Endothelial cell of umbilical vein (primary cell): ENCODE data around the gene MYCBP2. TPM values are rescaled to one million over a fixed set of nuclear protein-coding genes. Genes with fewer than 3 reads are reported as not detected.
A peak's percentile ranks its signal among the peaks of the same experiment; 100 is the strongest.

ENCODE experiments used
- BruUV-seq: library from RNA; stranded (reverse); fragments of 400-500 nt; replicated peaks from 2 replicates; lab custom pipeline; 2021; lab: Mats Ljungman, UMichigan
- CTCF ChIA-PET: fragments of 300-600, 350-600 bp; sonication (Branson Sonifier 250); formaldehyde crosslinking; loops from one replicate; lab custom pipeline; 2021; ENCODE audit warnings: antibody characterized with exemption, inconsistent platforms; lab: Charles Lee
- POLR2A ChIA-PET: fragments of 300-600, 350-600 bp; sonication (Branson Sonifier 250); formaldehyde crosslinking; loops from one replicate; lab custom pipeline; 2021; ENCODE audit warnings: antibody characterized with exemption, inconsistent platforms; lab: Charles Lee
- DNase-seq: peaks from one replicate; pipeline ENCODE4 v3.0.0-alpha.2; 2011; ENCODE audit warnings: low read depth, low spot score
- FAIRE-seq: peaks from 2 replicates; lab custom pipeline; 2011; peaks lifted over from hg19 to GRCh38; lab: Jason Lieb, UNC
- H2AFZ ChIP-seq: 2 replicates; pipeline ENCODE4 v1.6.0; 2012; ENCODE audit warnings: low read depth, low read length, control low read depth, inconsistent platforms
- H3K27ac ChIP-seq: 2 replicates; pipeline ENCODE4 v1.5.1; 2011; ENCODE audit warnings: low read depth, mild to moderate bottlenecking, control low read depth, low read length, moderate library complexity; ENCODE audit not compliant: insufficient read depth
- H3K27me3 ChIP-seq, 2 experiments: 2 replicates each; pipeline versions ENCODE4 v1.6.0 to v1.6.1; 2011; ENCODE audit warnings: low read length in 2 of 2, mixed read lengths in 1 of 2; ENCODE audit not compliant: control insufficient read depth in 2 of 2, insufficient read depth in 2 of 2
- H3K36me3 ChIP-seq, 2 experiments: 2 replicates in 1 of 2; 3 replicates in 1 of 2; pipeline ENCODE4 v1.5.1; 2011; ENCODE audit warnings: low read length in 2 of 2, mild to moderate bottlenecking in 1 of 2, moderate library complexity in 1 of 2; ENCODE audit not compliant: control insufficient read depth in 2 of 2, insufficient read depth in 2 of 2; ENCODE audit errors: extremely low read depth in 1 of 2
- H3K4me1 ChIP-seq: 3 replicates; pipeline ENCODE4 v1.5.1; 2011; ENCODE audit warnings: mild to moderate bottlenecking, low read length; ENCODE audit not compliant: control insufficient read depth, insufficient read depth; ENCODE audit errors: extremely low read depth
- H3K4me2 ChIP-seq: 2 replicates; pipeline ENCODE4 v1.6.1; 2011; ENCODE audit warnings: low read length, control low read depth, mixed read lengths; ENCODE audit not compliant: insufficient read depth
- H3K4me3 ChIP-seq, 3 experiments: fragments of 200-600 bp in 1 of 3; sonication (generic), shearing (Covaris generic) in 1 of 3; replicated peaks in 1 of 3; 2 replicates each; pipeline ENCODE4 v1.5.1; 2011 to 2016; ENCODE audit warnings: control low read depth in 3 of 3, low read length in 3 of 3, mild to moderate bottlenecking in 2 of 3, inconsistent platforms in 1 of 3, low read depth in 1 of 3, moderate library complexity in 1 of 3; ENCODE audit not compliant: insufficient read depth in 1 of 3
- H3K79me2 ChIP-seq: 2 replicates; pipeline ENCODE4 v1.6.0; 2012; ENCODE audit warnings: low read length, inconsistent platforms; ENCODE audit not compliant: control insufficient read depth, insufficient read depth
- H3K9ac ChIP-seq: replicated peaks from 2 replicates; pipeline ENCODE3; 2011; ENCODE audit warnings: low read length, control low read depth; ENCODE audit not compliant: insufficient read depth; ENCODE audit errors: extremely low read depth
- H3K9me1 ChIP-seq: replicated peaks from 3 replicates; pipeline ENCODE4 v1.6.0; 2011; ENCODE audit warnings: mild to moderate bottlenecking, low read length; ENCODE audit not compliant: control insufficient read depth, insufficient read depth; ENCODE audit errors: extremely low read depth
- H3K9me3 ChIP-seq: replicated peaks from 2 replicates; pipeline ENCODE4 v1.5.1; 2012; ENCODE audit warnings: low read length, inconsistent platforms; ENCODE audit not compliant: control insufficient read depth, insufficient read depth
- H4K20me1 ChIP-seq: replicated peaks from 2 replicates; pipeline ENCODE3; 2011; ENCODE audit warnings: mild to moderate bottlenecking, low read length; ENCODE audit not compliant: control insufficient read depth, insufficient read depth; ENCODE audit errors: extremely low read depth
- EZH2 ChIP-seq: IDR thresholded peaks from 2 replicates; pipeline ENCODE4 v1.6.1; 2012; ENCODE audit warnings: borderline replicate concordance, low read depth, mild to moderate bottlenecking, moderate library complexity, low read length, inconsistent platforms; ENCODE audit not compliant: severe bottlenecking
- FOS ChIP-seq: IDR thresholded peaks from 2 replicates; pipeline ENCODE4 v1.6.1; 2011; ENCODE audit warnings: mild to moderate bottlenecking, low read length, moderate library complexity, borderline replicate concordance; ENCODE audit not compliant: insufficient read depth
- GATA2 ChIP-seq: IDR thresholded peaks from 2 replicates; pipeline ENCODE4 v1.7.0; 2011; ENCODE audit warnings: low read depth, mild to moderate bottlenecking, moderate library complexity, mixed read lengths, low read length; ENCODE audit not compliant: insufficient read length, insufficient read depth
- JUN ChIP-seq: IDR thresholded peaks from 2 replicates; pipeline ENCODE4 v1.6.1; 2011; ENCODE audit warnings: borderline replicate concordance, low read depth; ENCODE audit not compliant: insufficient read length, insufficient read depth
- MAX ChIP-seq: IDR thresholded peaks from 2 replicates; pipeline ENCODE4 v1.6.1; 2011; ENCODE audit not compliant: insufficient read depth, insufficient read length
- MYC ChIP-seq: IDR thresholded peaks from one replicate; pipeline ENCODE4 v1.6.1; 2011; ENCODE audit warnings: mild to moderate bottlenecking, low read depth, low read length
- POLR2A ChIP-seq: IDR thresholded peaks from 2 replicates; pipeline ENCODE4 v1.6.1; 2012; ENCODE audit warnings: low read depth, mild to moderate bottlenecking, control low read depth, low read length
- POLR2AphosphoS5 ChIP-seq: IDR thresholded peaks from 2 replicates; pipeline ENCODE4 v1.6.1; 2012; ENCODE audit warnings: low read depth, mild to moderate bottlenecking, control low read depth, low read length, moderate library complexity; ENCODE audit not compliant: insufficient read depth
- dilution Hi-C: fragments of 300-500 bp; cut with MboI; formaldehyde crosslinking; loops from one replicate; pipeline ENCODE4 v1.15.0; 2019; ENCODE audit warnings: low sequenced_read_pairs; ENCODE audit not compliant: extremely low pct_ligation_motif_present
- intact Hi-C: fragments of 100-400 bp; cut with micrococcal nuclease; formaldehyde crosslinking; loops from one replicate; pipeline ENCODE4 v1.10.0; 2022
- polyA plus RNA-seq, 4 experiments: library from polyadenylated mRNA; depleted of rRNA in 3 of 4; stranded (reverse) in 3 of 4; unstranded in 1 of 4; fragments of >200 nt; gene quantifications; 2 replicates each; pipeline versions ENCODE4 v1.2.1 to v1.2.3, GENCODE V29; 2011 to 2012; ENCODE audit warnings: missing spikeins in 1 of 4
- total RNA-seq: library from RNA; stranded (reverse); gene quantifications from 2 replicates; pipeline ENCODE4 v1.2.3, GENCODE V29; 2021
- TF ChIP-seq, protein P1 (sequence below), 2 donors: IDR thresholded peaks; 1 replicate in 1 of 2; 2 replicates in 1 of 2; pipeline ENCODE4 v1.5.1; 2011; ENCODE audit warnings: low read length in 2 of 2, mild to moderate bottlenecking in 2 of 2, moderate library complexity in 2 of 2, control low read depth in 1 of 2, inconsistent platforms in 1 of 2, low read depth in 1 of 2; ENCODE audit not compliant: insufficient read depth in 1 of 2; ENCODE audit errors: extremely low read depth in 1 of 2

Gene MYCBP2
- total and polyA plus RNA-seq, 2 donors (not counting 3 experiments of a cell fraction or from before 2014, with no cell fraction given): 30.5 to 89.8 TPM

GRCh38 chr13:77318741-77319140, 8.2 kb downstream of the MYCBP2 start:
- POLR2A ChIA-PET: no interaction called here
- no TSS peak for BruUV-seq
- dilution Hi-C loops (no loop called here), intact Hi-C loops (no loop called here)
- FAIRE-seq: no peak
- H3K79me2 ChIP-seq: peaks cover 77% of the 10 kb centered on the region
- peak; percentile 26 for TF ChIP-seq JUN
- no peak for TF ChIP-seq MYC
- peaks cover 15% of the 10 kb centered on the region for H3K4me1 ChIP-seq
- no peak for DNase-seq
- CTCF ChIA-PET: interaction anchor here (1.0 to 1.4 kb wide), 3 partner anchors 9 to 24 kb away, joined by 3 to 5 read pairs (median 3); no protein-coding TSS in a partner anchor
- no peak overlapping the region for H3K4me3 ChIP-seq
- H3K9me3 ChIP-seq: no peaks in the 10 kb centered on the region
- H3K9ac ChIP-seq: no peak overlapping the region
- H3K27me3 ChIP-seq: no peaks in the 10 kb centered on the region
- no peak overlapping the region for H2AFZ ChIP-seq
- H4K20me1 ChIP-seq: no peaks in the 10 kb centered on the region
- no peak overlapping the region for H3K27ac ChIP-seq
- no peaks in the 10 kb centered on the region for H3K9me1 ChIP-seq
- no peaks in the 10 kb centered on the region for H3K36me3 ChIP-seq
- H3K4me2 ChIP-seq: no peak overlapping the region

GRCh38 chr13:77316430-77316829, 10.5 kb downstream of the MYCBP2 start:
- no peak overlapping the region for H3K4me3 ChIP-seq
- TF ChIP-seq MAX (no peak), POLR2AphosphoS5 (peak; percentile 67), GATA2 (peak; percentile 65), FOS (peak; percentile 17), JUN (peak; percentile 19), EZH2 (no peak), MYC (no peak), POLR2A (no peak)
- TF ChIP-seq, protein P1, sequence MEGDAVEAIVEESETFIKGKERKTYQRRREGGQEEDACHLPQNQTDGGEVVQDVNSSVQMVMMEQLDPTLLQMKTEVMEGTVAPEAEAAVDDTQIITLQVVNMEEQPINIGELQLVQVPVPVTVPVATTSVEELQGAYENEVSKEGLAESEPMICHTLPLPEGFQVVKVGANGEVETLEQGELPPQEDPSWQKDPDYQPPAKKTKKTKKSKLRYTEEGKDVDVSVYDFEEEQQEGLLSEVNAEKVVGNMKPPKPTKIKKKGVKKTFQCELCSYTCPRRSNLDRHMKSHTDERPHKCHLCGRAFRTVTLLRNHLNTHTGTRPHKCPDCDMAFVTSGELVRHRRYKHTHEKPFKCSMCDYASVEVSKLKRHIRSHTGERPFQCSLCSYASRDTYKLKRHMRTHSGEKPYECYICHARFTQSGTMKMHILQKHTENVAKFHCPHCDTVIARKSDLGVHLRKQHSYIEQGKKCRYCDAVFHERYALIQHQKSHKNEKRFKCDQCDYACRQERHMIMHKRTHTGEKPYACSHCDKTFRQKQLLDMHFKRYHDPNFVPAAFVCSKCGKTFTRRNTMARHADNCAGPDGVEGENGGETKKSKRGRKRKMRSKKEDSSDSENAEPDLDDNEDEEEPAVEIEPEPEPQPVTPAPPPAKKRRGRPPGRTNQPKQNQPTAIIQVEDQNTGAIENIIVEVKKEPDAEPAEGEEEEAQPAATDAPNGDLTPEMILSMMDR (IDR thresholded peaks at IDR 0.05; ENCODE audit: extremely low read depth in 1 of 2, insufficient read depth in 1 of 2, low read depth in 1 of 2, low read length in 2 of 2): no peak
- peak overlapping the region; percentile 48 for H3K4me2 ChIP-seq
- peak overlapping the region; percentile 66 for H3K27ac ChIP-seq
- H3K79me2 ChIP-seq: peaks cover 71% of the 10 kb centered on the region
- BruUV-seq: no TSS peak
- DNase-seq: peak; percentile 90
- intact Hi-C loops: loop anchor here (1.0 kb wide), 2 partner anchors 11 kb away; partner anchors contain the start of gene MYCBP2
- POLR2A ChIA-PET: no interaction called here
- no peak overlapping the region for H2AFZ ChIP-seq
- H3K9ac ChIP-seq: peak overlapping the region; percentile 5
- H4K20me1 ChIP-seq: peaks cover 2% of the 10 kb centered on the region
- CTCF ChIA-PET: interaction anchor here (0.6 to 2.1 kb wide), 4 partner anchors 9 to 13 kb away, joined by 3 to 5 read pairs (median 4); partner anchors contain the start of gene MYCBP2
- no peaks in the 10 kb centered on the region for H3K9me3 ChIP-seq
- H3K4me1 ChIP-seq: peaks cover 15% of the 10 kb centered on the region
- no peak for FAIRE-seq
- no peaks in the 10 kb centered on the region for H3K9me1 ChIP-seq
- dilution Hi-C loops: no loop called here
- H3K27me3 ChIP-seq: no peaks in the 10 kb centered on the region
- H3K36me3 ChIP-seq: no peaks in the 10 kb centered on the region
